IMR-90 (cell line): ENCODE results near the gene SIGLEC7.

Source experiments
- CTCF ChIP-seq: conservative IDR thresholded peaks from 2 replicates; pipeline ENCODE4 v1.5.1; 2012; ENCODE audit warnings: mild to moderate bottlenecking, low read depth, low read length, improper control_type of control experiment
- ELK1 ChIP-seq: fragments of 150-350 bp; IDR thresholded peaks from 2 replicates; pipeline ENCODE4 v1.6.1; 2016; ENCODE audit warnings: low read depth, mild to moderate bottlenecking, low read length, moderate library complexity, borderline replicate concordance
- MAFK ChIP-seq: IDR thresholded peaks from 2 replicates; pipeline ENCODE4 v1.6.1; 2012; ENCODE audit warnings: low read depth, low read length, improper control_type of control experiment
- MAZ ChIP-seq: IDR thresholded peaks from 2 replicates; pipeline ENCODE4 v1.6.1; 2012; ENCODE audit warnings: low read depth, mild to moderate bottlenecking, low read length, improper control_type of control experiment, moderate library complexity, borderline replicate concordance
- MXI1 ChIP-seq: IDR thresholded peaks from 2 replicates; pipeline ENCODE4 v1.6.1; 2012; ENCODE audit warnings: low read depth, mild to moderate bottlenecking, low read length, moderate library complexity, borderline replicate concordance
- NFE2L2 ChIP-seq: fragments of 150-350 bp; IDR thresholded peaks from 2 replicates; pipeline ENCODE4 v1.6.1; 2016; ENCODE audit warnings: low read depth, mild to moderate bottlenecking, low read length
- POLR2A ChIP-seq: IDR thresholded peaks from 2 replicates; pipeline ENCODE4 v1.6.1; 2012; ENCODE audit warnings: mild to moderate bottlenecking, low read depth, low read length
- RAD21 ChIP-seq: IDR thresholded peaks from 2 replicates; pipeline ENCODE4 v1.6.1; 2012; ENCODE audit warnings: low read length, improper control_type of control experiment

- no peak for TF ChIP-seq CTCF
- TF ChIP-seq MAZ, result no peak
- no peak for TF ChIP-seq POLR2A
- no peak for TF ChIP-seq MAFK
- TF ChIP-seq MXI1, result no peak
- no peak for TF ChIP-seq RAD21
- no peak for TF ChIP-seq NFE2L2
- TF ChIP-seq ELK1, result no peak
Measured at GRCh38 chr19:51111606-51112005, 30.5 kb upstream of the SIGLEC7 start.
